ENCODE measurements around the gene CLIC3.

CLIC3 gene

GRCh38 chr9:136958898-136959850, 37.2 kb downstream of the CLIC3 start:
- Histone ChIP-seq H3K27ac (ENCODE audit: low read length) (no peak overlapping the region), H3K9ac (ENCODE audit: low read depth, low read length) (no peak overlapping the region), H3K27me3 (ENCODE audit: insufficient read depth, low read length, poor library complexity) (no peaks in the 10 kb centered on the region), H3K36me3 (ENCODE audit: insufficient read depth, low read length) (no peaks in the 10 kb centered on the region), H2AFZ (ENCODE audit: low read depth, low read length) (no peak overlapping the region), H4K20me1 (ENCODE audit: insufficient read depth, low read length) (no peaks in the 10 kb centered on the region), H3K4me3 (ENCODE audit: low read depth in 1 of 2, low read length in 2 of 2) (no peak overlapping the region), H3K79me2 (ENCODE audit: insufficient read depth, low read length) (no peaks in the 10 kb centered on the region), H3K4me2 (ENCODE audit: insufficient read depth, low read length) (no peak overlapping the region), H3K4me1 (ENCODE audit: insufficient read depth, low read length) (no peaks in the 10 kb centered on the region), H3K9me3 (ENCODE audit: insufficient read depth, low read length, severe bottlenecking) (no peaks in the 10 kb centered on the region)
- TF ChIP-seq, protein P1, sequence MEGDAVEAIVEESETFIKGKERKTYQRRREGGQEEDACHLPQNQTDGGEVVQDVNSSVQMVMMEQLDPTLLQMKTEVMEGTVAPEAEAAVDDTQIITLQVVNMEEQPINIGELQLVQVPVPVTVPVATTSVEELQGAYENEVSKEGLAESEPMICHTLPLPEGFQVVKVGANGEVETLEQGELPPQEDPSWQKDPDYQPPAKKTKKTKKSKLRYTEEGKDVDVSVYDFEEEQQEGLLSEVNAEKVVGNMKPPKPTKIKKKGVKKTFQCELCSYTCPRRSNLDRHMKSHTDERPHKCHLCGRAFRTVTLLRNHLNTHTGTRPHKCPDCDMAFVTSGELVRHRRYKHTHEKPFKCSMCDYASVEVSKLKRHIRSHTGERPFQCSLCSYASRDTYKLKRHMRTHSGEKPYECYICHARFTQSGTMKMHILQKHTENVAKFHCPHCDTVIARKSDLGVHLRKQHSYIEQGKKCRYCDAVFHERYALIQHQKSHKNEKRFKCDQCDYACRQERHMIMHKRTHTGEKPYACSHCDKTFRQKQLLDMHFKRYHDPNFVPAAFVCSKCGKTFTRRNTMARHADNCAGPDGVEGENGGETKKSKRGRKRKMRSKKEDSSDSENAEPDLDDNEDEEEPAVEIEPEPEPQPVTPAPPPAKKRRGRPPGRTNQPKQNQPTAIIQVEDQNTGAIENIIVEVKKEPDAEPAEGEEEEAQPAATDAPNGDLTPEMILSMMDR (IDR thresholded peaks at IDR 0.05; ENCODE audit: borderline replicate concordance, extremely low read depth, low read length, poor library complexity, severe bottlenecking): no peak
- no peak for TF ChIP-seq EZH2 (IDR thresholded peaks at IDR 0.05; ENCODE audit: borderline replicate concordance, low read depth, low read length, severe bottlenecking)
- DNase-seq: no peak
- ATAC-seq (ENCODE audit: insufficient read depth, low read depth): no peak

- Histone ChIP-seq H3K9ac (ENCODE audit: low read depth, low read length) (no peak overlapping the region), H3K27me3 (ENCODE audit: insufficient read depth, low read length, poor library complexity) (no peaks in the 10 kb centered on the region), H3K79me2 (ENCODE audit: insufficient read depth, low read length) (no peaks in the 10 kb centered on the region), H3K4me1 (ENCODE audit: insufficient read depth, low read length) (no peaks in the 10 kb centered on the region), H2AFZ (ENCODE audit: low read depth, low read length) (no peak overlapping the region), H3K4me2 (ENCODE audit: insufficient read depth, low read length) (no peak overlapping the region), H3K4me3 (ENCODE audit: low read depth in 1 of 2, low read length in 2 of 2) (no peak overlapping the region), H3K9me3 (ENCODE audit: insufficient read depth, low read length, severe bottlenecking) (no peaks in the 10 kb centered on the region), H3K27ac (ENCODE audit: low read length) (no peak overlapping the region), H3K36me3 (ENCODE audit: insufficient read depth, low read length) (no peaks in the 10 kb centered on the region), H4K20me1 (ENCODE audit: insufficient read depth, low read length) (no peaks in the 10 kb centered on the region)
- TF ChIP-seq EZH2 (IDR thresholded peaks at IDR 0.05; ENCODE audit: borderline replicate concordance, low read depth, low read length, severe bottlenecking): no peak
- TF ChIP-seq, protein P1 (IDR thresholded peaks at IDR 0.05; ENCODE audit: borderline replicate concordance, extremely low read depth, low read length, poor library complexity, severe bottlenecking): no peak
- DNase-seq (no peak), ATAC-seq (ENCODE audit: insufficient read depth, low read depth) (no peak)
Observed at GRCh38 chr9:136958473-136958872, 37.9 kb downstream of the CLIC3 start.

- ATAC-seq (ENCODE audit: insufficient read depth, low read depth): no peak
- Histone ChIP-seq H2AFZ (ENCODE audit: low read depth, low read length) (no peak overlapping the region), H3K27ac (ENCODE audit: low read length) (no peak overlapping the region), H3K79me2 (ENCODE audit: insufficient read depth, low read length) (no peaks in the 10 kb centered on the region), H4K20me1 (ENCODE audit: insufficient read depth, low read length) (no peaks in the 10 kb centered on the region), H3K9me3 (ENCODE audit: insufficient read depth, low read length, severe bottlenecking) (no peaks in the 10 kb centered on the region), H3K4me1 (ENCODE audit: insufficient read depth, low read length) (no peaks in the 10 kb centered on the region), H3K9ac (ENCODE audit: low read depth, low read length) (no peak overlapping the region), H3K36me3 (ENCODE audit: insufficient read depth, low read length) (no peaks in the 10 kb centered on the region), H3K27me3 (ENCODE audit: insufficient read depth, low read length, poor library complexity) (no peaks in the 10 kb centered on the region), H3K4me3 (ENCODE audit: low read depth in 1 of 2, low read length in 2 of 2) (no peak overlapping the region), H3K4me2 (ENCODE audit: insufficient read depth, low read length) (no peak overlapping the region)
- DNase-seq: no peak
- TF ChIP-seq EZH2 (IDR thresholded peaks at IDR 0.05; ENCODE audit: borderline replicate concordance, low read depth, low read length, severe bottlenecking): no peak
- TF ChIP-seq, protein P1 (IDR thresholded peaks at IDR 0.05; ENCODE audit: borderline replicate concordance, extremely low read depth, low read length, poor library complexity, severe bottlenecking): no peak
Observed at GRCh38 chr9:136957901-136958300, 38.5 kb downstream of the CLIC3 start.

All from DND-41 (cell line).